Natural killer cell (primary cell): ENCODE data around the gene ERI3. TPM values are rescaled to one million over a fixed set of nuclear protein-coding genes. Genes with fewer than 3 reads are reported as not detected.

Source experiments
- ATAC-seq, 3 donors: fragments of 150-1000 bp in 2 of 3; fragments of 200-7000 bp in 1 of 3; cut with Tn5 transposase; 1 replicate in 1 of 3; 2 replicates in 2 of 3; pipeline ENCODE4 v1.10.0; 2021; ENCODE audit warnings: mild to moderate bottlenecking in 2 of 3, moderate library complexity in 2 of 3
- DNase-seq, 2 donors: peaks; one replicate each; pipeline versions ENCODE4 v3.0.0 to v3.0.0-alpha.2; 2013 to 2021; ENCODE audit warnings: mixed read lengths in 1 of 2
- H3K27ac ChIP-seq: one replicate; pipeline ENCODE4 v1.5.1; 2013; ENCODE audit warnings: mild to moderate bottlenecking, low read length
- H3K27me3 ChIP-seq: one replicate; pipeline ENCODE4 v1.6.1; 2013; ENCODE audit warnings: low read length; ENCODE audit not compliant: control insufficient read depth, insufficient read depth
- H3K36me3 ChIP-seq: one replicate; pipeline ENCODE4 v1.6.1; 2013; ENCODE audit warnings: low read length; ENCODE audit not compliant: control insufficient read depth, insufficient read depth
- H3K4me1 ChIP-seq: one replicate; pipeline ENCODE4 v1.6.1; 2013; ENCODE audit warnings: low read length; ENCODE audit not compliant: control insufficient read depth, insufficient read depth
- H3K4me3 ChIP-seq: one replicate; pipeline ENCODE4 v1.5.1; 2013; ENCODE audit warnings: low read length
- H3K9me3 ChIP-seq: one replicate; pipeline ENCODE4 v1.6.1; 2013; ENCODE audit warnings: low read length; ENCODE audit not compliant: control insufficient read depth, insufficient read depth
- H3K27ac Mint-ChIP-seq, 2 donors: one replicate each; pipeline ENCODE4 v1.8.0; 2022; ENCODE audit warnings: mild to moderate bottlenecking in 2 of 2, mixed read lengths in 2 of 2, moderate library complexity in 1 of 2
- H3K27me3 Mint-ChIP-seq, 2 donors: one replicate each; pipeline ENCODE4 v1.8.0; 2022; ENCODE audit warnings: low read depth in 2 of 2, mixed read lengths in 2 of 2
- H3K36me3 Mint-ChIP-seq: one replicate; pipeline ENCODE4 v1.8.0; 2022; ENCODE audit warnings: mixed read lengths
- H3K4me1 Mint-ChIP-seq, 2 donors: one replicate each; pipeline ENCODE4 v1.8.0; 2022; ENCODE audit warnings: mixed read lengths in 2 of 2
- H3K4me3 Mint-ChIP-seq: one replicate; pipeline ENCODE4 v1.8.0; 2022; ENCODE audit warnings: mild to moderate bottlenecking, moderate library complexity, mixed read lengths
- H3K9me3 Mint-ChIP-seq, 2 donors: one replicate each; pipeline ENCODE4 v1.8.0; 2022; ENCODE audit warnings: mixed read lengths in 2 of 2
- WGBS: methylation state at CpG from one replicate; pipeline ENCODE4 v1.1.7; 2013; ENCODE audit warnings: missing lambda C conversion rate; ENCODE audit not compliant: insufficient coverage; 5-methylcytosine and 5-hydroxymethylcytosine counted together
- intact Hi-C: fragments of 100-400 bp; cut with micrococcal nuclease; formaldehyde crosslinking; loops from one replicate; pipeline ENCODE4 v1.14.2; 2022
- total RNA-seq, 4 donors: library from RNA; stranded (reverse); fragments of 120-200 nt in 1 of 4; gene quantifications; one replicate each; pipeline versions ENCODE4 v1.2.3 to v1.2.4, GENCODE V29; 2013 to 2022
- TF ChIP-seq, protein P1 (sequence below): fragments of 200-600 bp; IDR thresholded peaks from one replicate; pipeline ENCODE4 v1.8.0; 2022; ENCODE audit warnings: antibody characterized with exemption

The ERI3 gene
- total RNA-seq, 3 donors from 2014 or later (not counting 1 experiment from before 2014, with no cell fraction given), result 28.3 to 35.3 (median 30.4) TPM

DNA sequence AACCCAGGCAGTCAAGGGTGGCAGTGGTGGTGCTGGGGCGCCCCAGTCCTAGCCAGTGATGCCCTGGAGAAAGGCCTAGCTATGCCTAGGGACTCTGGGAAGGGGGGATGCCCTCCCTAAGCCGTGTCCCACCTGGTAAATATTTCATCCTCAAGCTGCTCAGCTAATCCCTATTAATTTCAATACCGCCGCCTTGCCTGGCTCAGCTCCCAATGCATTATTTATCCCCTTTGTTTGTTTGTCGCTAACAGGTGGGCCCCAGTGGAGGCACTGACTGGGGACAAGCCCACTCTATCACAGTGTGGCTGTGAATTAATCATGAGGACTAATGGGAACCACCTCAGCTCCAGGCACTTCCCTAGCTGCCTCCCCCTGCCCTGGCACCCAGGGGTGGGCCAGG is 119.2 kb downstream of the ERI3 start:
- H3K27me3 Mint-ChIP-seq, result no peaks in the 10 kb centered on the region
- 100% methylated on average over 5 of the region's 5 CpGs for WGBS
- Histone ChIP-seq H3K9me3 (no peaks in the 10 kb centered on the region), H3K4me1 (peaks cover 8% of the 10 kb centered on the region), H3K27me3 (no peaks in the 10 kb centered on the region), H3K36me3 (peaks cover 5% of the 10 kb centered on the region), H3K4me3 (no peak overlapping the region), H3K27ac (no peak overlapping the region)
- DNase-seq (no peak), ATAC-seq (no peak)
- H3K4me3 Mint-ChIP-seq, result no peak overlapping the region
- no peaks in the 10 kb centered on the region for H3K36me3 Mint-ChIP-seq
- H3K4me1 Mint-ChIP-seq, result peaks cover 9 to 14% of the 10 kb centered on the region in 2 donors
- TF ChIP-seq, protein P1, sequence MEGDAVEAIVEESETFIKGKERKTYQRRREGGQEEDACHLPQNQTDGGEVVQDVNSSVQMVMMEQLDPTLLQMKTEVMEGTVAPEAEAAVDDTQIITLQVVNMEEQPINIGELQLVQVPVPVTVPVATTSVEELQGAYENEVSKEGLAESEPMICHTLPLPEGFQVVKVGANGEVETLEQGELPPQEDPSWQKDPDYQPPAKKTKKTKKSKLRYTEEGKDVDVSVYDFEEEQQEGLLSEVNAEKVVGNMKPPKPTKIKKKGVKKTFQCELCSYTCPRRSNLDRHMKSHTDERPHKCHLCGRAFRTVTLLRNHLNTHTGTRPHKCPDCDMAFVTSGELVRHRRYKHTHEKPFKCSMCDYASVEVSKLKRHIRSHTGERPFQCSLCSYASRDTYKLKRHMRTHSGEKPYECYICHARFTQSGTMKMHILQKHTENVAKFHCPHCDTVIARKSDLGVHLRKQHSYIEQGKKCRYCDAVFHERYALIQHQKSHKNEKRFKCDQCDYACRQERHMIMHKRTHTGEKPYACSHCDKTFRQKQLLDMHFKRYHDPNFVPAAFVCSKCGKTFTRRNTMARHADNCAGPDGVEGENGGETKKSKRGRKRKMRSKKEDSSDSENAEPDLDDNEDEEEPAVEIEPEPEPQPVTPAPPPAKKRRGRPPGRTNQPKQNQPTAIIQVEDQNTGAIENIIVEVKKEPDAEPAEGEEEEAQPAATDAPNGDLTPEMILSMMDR, result no peak
- H3K27ac Mint-ChIP-seq, result peak overlapping the region in 1 of 2 donors; percentile 55
- H3K9me3 Mint-ChIP-seq, result no peaks in the 10 kb centered on the region
- intact Hi-C loops, result no loop called here

DNA sequence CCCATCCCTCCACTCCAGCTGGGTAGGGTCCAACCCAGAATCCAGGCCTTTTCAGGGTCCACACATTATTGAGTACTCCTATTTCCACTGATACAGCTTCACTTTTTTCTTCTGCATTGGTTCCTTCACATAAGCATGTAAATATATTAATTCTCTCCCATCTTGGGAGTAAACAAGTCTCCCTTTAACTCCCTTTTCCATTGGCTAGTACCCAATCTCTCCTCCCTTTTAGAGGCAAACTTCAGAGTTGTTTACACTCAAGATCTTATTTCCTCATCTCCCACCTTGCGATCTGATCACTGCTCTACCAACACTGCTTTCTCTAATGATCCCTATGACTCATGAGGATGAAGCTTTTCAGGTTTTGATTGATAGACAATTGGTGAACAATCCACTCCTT is 121.5 kb downstream of the ERI3 start:
- TF ChIP-seq, protein P1, result no peak
- 100% methylated on average over 1 of the region's 1 CpG for WGBS
- Mint-ChIP-seq H3K9me3 (no peaks in the 10 kb centered on the region), H3K4me1 (peaks cover 4 to 8% of the 10 kb centered on the region in 2 donors), H3K27ac (no peak overlapping the region), H3K27me3 (no peaks in the 10 kb centered on the region), H3K36me3 (no peaks in the 10 kb centered on the region), H3K4me3 (no peak overlapping the region)
- Histone ChIP-seq H3K36me3 (peaks cover 2% of the 10 kb centered on the region), H3K27ac (no peak overlapping the region), H3K27me3 (no peaks in the 10 kb centered on the region), H3K4me3 (no peak overlapping the region), H3K9me3 (no peaks in the 10 kb centered on the region), H3K4me1 (peaks cover 6% of the 10 kb centered on the region)
- intact Hi-C loops, result no loop called here
- ATAC-seq (no peak), DNase-seq (no peak)

GRCh38 chr1:44230796-44231195 is 124.3 kb downstream of the ERI3 start:
- H3K4me1 ChIP-seq, result no peaks in the 10 kb centered on the region
- Mint-ChIP-seq H3K27ac (no peak overlapping the region), H3K4me1 (no peaks in the 10 kb centered on the region), H3K9me3 (no peaks in the 10 kb centered on the region), H3K27me3 (no peaks in the 10 kb centered on the region), H3K4me3 (no peak overlapping the region), H3K36me3 (no peaks in the 10 kb centered on the region)
- ATAC-seq (no peak), DNase-seq (no peak)
- H3K27ac ChIP-seq, result no peak overlapping the region
- H3K4me3 ChIP-seq, result no peak overlapping the region
- WGBS, result 96% methylated on average over 3 of the region's 3 CpGs
- no peaks in the 10 kb centered on the region for H3K9me3 ChIP-seq
- TF ChIP-seq, protein P1, result no peak
- H3K36me3 ChIP-seq, result peaks cover 2% of the 10 kb centered on the region
- no peaks in the 10 kb centered on the region for H3K27me3 ChIP-seq
- intact Hi-C loops, result no loop called here

DNA sequence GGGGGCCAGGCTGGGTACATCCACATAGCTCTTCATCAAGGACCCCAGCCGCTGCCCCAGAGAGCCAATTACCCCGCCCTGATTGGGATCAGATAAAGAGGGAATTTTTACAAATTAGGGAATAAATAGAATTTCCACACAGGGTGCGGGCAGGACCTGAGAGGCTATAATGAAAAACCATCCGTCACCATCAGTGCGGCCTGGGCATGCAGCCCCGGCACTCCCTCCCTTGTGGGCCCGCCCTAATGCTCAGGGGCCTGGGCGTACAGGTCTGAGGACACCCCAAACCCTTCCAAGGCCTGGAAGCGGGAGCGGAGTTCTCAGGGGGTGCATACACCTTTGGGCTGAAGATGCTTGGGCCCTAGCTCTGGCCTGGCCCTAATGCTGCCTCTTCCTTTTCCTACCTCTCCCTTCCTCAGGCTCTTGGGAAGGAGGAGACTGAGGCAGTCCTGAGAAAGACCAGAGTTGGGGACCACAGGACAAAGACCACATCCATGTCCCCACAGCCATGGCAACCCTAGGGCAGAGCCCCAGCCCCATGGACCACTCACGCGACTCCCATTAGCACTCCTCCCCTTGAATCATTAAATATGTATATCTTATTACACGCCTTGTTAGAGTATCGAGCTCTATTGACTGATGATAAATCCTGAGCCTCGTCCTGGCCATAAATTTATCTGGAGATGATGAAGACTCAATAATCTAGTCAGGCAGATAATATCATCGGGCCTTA is 125.5 kb downstream of the ERI3 start:
- 95% methylated on average over 16 of the region's 16 CpGs for WGBS
- DNase-seq (no peak), ATAC-seq (no peak)
- intact Hi-C loops, result no loop called here
- no peaks in the 10 kb centered on the region for H3K4me1 ChIP-seq
- no peaks in the 10 kb centered on the region for H3K27me3 Mint-ChIP-seq
- no peaks in the 10 kb centered on the region for H3K36me3 Mint-ChIP-seq
- H3K4me3 Mint-ChIP-seq, result no peak overlapping the region
- no peaks in the 10 kb centered on the region for H3K4me1 Mint-ChIP-seq
- peaks cover 2% of the 10 kb centered on the region for H3K36me3 ChIP-seq
- H3K9me3 ChIP-seq, result no peaks in the 10 kb centered on the region
- no peaks in the 10 kb centered on the region for H3K9me3 Mint-ChIP-seq
- no peak overlapping the region for H3K27ac Mint-ChIP-seq
- no peak overlapping the region for H3K27ac ChIP-seq
- H3K27me3 ChIP-seq, result no peaks in the 10 kb centered on the region
- TF ChIP-seq, protein P1, result no peak
- no peak overlapping the region for H3K4me3 ChIP-seq
